HG02852 (cell line): Measurements from ENCODE around the gene IL3.

ENCODE experiments used
- ATAC-seq: cut with Tn5 transposase; IDR thresholded peaks from one replicate; pipeline ENCODE4 v1.9.1; 2021; ENCODE audit warnings: mild to moderate bottlenecking, moderate library complexity; ENCODE audit not compliant: unreplicated experiment

Gene IL3, protein sequence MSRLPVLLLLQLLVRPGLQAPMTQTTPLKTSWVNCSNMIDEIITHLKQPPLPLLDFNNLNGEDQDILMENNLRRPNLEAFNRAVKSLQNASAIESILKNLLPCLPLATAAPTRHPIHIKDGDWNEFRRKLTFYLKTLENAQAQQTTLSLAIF

DNA sequence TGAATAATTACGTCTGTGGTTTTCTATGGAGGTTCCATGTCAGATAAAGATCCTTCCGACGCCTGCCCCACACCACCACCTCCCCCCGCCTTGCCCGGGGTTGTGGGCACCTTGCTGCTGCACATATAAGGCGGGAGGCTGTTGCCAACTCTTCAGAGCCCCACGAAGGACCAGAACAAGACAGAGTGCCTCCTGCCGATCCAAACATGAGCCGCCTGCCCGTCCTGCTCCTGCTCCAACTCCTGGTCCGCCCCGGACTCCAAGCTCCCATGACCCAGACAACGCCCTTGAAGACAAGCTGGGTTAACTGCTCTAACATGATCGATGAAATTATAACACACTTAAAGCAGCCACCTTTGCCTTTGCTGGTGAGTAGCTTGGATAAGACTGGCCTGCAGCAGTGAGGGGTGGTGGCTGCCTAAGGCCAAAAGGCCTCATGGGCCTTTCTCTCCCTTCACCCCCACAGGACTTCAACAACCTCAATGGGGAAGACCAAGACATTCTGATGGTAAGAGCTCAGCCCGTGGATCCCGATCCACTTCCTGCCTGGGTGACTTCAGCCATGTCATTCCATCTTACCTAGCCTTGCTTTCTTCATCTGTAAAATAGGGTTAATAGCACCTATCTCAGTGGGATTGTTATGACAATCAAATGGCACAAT, at the start of gene IL3:
TSS of gene IL3 (plus strand) at position 155 of the 661 bp plus-strand sequence. CDS start at position 207, 52 bp downstream.
- no peak for ATAC-seq

DNA sequence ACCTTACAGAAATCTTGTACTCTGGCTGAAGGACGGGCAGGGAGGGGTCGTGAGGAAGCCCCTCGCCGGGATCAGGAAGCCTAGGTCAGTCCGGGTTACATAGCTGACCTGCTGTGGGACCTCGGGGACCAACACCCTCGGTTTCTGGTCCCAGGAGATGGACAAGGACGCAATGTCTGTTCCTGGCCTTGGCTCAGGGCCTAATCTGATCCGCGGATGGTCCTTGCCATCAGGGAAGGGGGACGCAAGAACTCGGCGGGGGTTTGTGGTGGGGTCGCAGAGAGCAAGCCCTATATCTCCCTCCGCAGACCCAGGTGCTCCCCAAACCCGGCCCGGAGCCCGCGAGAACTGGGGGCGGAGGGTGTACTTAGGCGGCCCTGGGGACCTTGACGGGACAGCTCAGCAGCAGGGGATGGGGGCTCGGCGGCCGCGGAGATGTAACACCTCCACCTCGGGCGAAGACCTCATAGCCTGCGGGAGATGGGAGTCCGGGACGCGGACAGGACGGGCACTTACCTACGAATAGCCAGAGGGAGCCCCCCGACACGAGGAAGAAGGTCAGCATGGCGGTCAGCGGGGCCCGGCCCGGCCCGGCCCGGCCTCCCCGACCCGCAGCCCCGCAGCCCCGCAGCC, 49.4 kb upstream of the IL3 start:
- no peak for ATAC-seq

DNA sequence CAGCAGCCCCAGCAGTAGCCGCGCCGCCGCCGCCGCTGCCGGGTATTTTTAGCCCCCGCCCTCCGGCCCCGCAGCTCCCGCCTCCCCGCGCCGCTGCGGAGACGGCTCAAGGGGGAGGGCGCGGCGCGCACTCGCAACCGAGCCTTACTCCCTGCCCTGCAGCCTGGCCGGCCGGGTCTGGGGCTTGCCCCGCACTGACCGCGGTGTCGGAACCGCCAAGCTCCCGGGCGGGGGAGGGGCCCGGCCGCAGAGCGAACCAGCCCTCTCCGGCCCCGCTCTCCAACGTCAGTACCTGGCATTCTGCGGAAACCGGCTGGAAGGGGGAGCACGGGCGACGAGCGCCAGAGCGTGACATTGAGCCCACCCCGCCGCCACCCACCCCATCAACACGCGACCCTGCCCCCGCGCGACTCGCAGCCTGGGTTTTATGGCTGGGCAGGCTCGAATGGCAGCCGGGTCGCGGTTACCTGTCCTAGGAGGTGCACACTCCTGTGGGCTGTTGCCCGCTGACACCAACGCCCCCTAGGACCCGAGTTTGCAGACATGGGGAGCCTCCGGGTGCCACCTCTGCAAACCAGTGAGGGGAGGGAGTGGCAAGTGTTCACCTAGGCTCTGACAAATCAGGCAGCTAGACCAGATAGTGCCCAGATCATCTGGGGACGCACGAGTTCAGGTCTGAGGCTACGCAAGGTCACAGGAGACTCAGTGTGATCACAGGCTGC, 48.7 kb upstream of the IL3 start, which contains the start of gene ACSL6:
TSS of gene ACSL6 (minus strand) at position 37 of the 722 bp plus-strand sequence. CDS start 105 bp downstream, outside the sequence.
- ATAC-seq = no peak

DNA sequence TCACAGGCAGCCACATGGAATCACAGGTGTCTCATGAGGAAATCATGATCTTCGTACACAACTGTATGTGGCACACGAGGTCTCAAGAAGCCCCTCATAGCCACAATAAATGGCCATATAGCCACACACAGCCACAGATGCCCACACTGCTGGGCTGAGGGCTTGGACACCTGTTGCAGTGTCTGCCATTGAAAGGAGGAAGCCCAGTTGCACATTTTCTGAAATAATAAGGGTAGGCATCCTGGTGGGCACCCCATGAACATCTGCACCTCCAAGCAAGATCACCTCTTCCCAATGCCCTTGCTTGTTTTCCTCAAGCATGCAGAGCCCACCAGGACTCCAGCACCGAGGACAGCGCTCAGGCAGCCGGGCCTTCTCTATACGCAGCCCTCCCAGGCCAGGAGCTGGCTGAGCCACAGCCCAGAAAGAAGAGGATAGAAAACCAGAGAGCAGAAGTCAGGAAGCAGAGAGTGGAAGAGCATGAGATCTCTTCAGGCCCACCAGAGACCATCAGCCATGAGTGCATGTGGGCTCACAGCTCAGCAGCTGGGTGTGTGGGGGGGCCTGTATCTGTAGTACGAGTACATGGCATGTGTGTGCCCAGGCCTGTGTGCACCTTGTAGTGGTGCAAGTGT, 48.0 kb upstream of the IL3 start:
- ATAC-seq = no peak

DNA sequence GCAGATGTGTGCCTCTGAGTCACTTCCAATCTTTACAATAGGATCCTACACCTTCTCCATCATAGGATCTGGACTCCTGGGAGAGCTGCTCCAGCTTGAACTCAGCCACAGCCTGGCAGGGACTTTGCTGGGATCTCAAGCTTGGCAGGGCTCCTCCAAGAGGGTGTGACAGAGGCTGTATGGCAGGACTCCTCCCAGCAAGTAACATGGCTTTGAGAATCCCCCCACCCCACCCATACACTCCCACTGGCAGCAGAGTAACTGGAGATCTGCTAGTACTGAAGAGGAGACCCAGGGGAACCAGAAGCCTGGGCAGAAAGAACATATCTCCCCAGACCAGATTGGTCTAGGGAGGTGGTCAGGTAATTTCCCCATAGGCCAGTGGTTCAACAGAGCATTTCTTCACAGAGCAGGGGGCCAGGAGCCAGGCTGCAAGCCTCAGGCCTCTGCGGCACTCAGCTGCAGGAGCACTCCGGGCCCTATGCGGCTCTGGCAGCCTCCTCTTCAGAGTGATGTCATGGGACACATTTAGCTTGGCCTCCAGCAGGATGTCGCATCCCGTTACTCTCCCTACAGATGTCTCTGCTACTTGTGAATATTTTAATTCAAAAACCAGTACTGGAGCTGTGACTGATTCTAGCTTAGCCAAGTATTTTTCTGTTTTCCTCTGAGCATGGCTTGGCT, 47.3 kb upstream of the IL3 start:
- ATAC-seq = no peak

DNA sequence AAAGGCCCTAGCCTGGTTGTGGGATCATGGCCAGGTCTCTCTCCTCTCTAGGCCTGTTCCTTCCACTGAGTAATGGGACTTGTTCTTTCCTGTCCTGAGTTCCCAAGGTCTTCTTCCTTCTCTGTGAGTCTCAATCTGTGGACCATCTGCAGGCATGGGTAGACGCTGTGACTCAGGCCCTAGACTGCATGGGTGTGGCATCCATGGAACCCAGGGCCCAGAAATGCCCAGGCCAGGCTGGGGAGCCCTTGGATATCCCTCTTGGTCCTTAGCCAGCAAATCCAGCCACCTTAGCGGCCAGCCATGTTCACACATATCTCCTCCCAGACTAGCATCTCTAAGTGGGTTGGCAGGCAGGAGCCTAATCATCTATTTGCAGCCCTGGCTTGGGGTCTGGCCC, 46.7 kb upstream of the IL3 start:
- ATAC-seq = no peak

DNA sequence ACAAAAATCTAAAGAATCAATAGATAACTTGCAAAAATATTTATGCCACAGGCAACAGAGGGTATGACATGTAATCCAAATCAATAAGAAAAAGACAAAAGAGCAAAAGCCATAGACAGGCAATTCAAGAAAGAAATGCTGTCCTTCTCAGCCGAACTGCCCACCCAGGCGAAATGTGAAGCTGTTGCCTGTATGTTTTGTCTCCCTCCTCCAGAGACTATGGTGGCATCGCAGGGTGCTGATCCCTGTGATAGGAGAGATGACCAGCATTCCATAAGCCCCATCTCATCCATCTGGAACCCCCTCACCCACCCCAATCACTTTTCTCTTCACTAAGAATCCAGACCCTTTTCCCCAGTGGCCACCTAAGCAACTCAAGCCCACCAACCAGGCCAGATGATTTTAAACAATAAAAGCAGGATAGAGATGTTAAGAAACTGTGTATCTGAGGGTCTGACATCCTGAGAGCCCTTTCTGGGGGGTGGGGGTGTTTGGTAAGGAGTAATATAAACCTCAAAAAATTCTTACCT, 43.7 kb upstream of the IL3 start:
- ATAC-seq = no peak

DNA sequence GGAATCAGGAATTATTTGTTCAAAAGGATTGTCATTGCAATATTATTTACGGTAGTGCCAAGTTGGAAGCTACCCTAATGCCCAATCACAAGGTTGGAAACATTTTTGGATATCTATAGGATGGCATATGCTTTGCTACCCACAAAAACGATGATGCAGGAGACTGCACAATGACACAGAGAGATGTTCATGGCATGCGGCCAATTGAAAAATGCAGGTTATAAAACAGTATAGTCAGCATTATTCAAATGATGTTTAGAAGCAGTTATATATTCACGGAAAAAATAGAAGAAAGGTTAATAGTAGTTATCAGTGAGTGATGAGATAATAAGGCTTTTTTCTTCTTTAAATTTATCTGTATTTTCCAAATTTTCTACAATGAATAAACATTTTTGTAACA, 43.1 kb upstream of the IL3 start:
- no peak for ATAC-seq

DNA sequence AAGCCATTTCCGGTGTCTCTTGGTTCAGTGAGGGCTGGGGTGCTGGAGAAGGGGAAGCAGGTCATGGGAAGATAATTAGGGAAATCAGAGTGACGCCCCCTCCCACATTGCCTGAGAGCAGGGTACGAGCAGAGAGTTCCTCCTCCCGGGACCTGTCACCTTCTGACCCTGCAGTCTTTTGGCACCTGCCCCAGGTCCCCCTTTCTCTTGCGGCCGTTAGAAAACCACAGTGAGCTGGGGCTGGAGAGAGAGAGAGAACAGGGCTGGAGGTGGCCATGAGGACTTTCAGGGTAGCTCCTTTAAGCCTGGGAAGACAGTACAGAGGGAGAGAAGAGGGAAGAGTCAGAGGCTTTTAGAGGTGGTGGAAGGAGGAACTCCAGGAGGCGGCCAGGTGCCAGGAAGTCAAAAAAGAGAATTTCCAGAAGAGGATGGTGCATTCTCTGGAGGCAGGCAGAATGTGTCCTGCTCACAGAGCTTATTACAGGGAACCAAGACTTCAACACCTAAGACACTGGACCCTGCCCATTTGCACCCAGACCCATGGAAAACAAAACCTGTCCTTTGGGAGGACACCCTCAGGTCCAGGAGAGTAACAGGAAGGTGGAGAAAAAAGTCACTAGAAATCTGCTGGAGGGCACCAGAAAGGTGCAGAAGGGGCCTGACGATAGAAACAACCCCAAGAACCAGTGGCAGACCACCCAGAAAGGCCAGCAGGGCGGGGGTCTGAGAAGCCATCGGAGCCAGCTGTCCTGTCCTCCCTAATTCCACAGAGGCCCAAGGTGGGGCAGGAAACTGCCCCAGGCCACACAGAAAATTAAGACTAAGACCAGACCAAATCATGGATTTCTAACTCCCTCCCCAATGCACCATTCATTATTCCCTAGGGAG, 42.5 kb upstream of the IL3 start:
- ATAC-seq = no peak

DNA sequence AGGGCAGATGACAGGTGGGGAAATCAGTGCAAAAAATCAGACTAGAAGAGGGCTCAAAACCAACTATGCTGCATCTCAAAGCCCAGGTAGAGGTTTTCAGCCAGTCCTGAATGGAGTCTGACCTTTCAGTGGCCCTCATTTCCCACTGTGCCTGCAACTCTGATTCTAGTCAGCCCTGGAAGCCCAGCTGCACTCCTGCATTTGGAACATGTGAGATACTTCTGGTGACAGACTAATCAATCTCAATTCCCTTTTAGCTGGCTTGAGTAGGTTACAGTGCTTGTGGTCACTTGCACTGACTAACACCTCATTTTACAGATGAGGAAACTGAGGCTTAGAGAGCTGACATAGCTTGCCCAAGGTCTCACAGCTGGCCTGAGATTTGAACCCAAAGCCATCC, 41.1 kb upstream of the IL3 start:
- peak; percentile 36 for ATAC-seq

DNA sequence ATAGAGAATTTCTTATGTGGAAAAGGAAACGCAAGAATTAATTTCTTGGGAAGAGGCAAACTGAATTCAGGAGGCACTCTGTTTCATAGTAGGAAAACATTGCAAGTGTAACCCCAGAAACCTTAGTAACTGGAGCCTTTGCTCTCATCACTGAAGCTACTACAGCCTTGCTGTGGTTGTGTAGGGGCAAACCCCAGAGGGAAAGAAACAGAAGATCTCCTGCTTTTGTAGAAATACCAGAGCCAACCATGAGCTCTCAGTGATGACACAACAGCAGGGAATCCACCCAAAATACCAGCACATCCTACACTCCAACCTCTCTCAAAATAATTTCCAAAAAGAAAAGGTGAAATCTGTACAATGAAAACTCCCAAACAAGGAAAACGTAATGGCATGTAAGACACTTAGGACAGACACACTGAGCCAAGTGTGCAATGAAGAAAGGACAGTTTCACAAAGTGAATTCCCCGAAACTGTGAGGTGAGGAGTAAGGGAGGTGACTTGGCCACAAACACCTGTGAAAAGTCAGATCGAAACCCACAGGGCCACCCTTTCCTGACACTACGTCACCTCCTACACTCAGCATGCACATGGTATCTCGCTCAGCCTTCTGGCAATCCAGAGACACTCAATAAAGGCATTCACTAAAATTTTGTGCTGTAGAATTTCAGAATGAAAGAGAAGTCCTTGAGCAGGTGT, 40.4 kb upstream of the IL3 start:
- peak; percentile 95 for ATAC-seq

DNA sequence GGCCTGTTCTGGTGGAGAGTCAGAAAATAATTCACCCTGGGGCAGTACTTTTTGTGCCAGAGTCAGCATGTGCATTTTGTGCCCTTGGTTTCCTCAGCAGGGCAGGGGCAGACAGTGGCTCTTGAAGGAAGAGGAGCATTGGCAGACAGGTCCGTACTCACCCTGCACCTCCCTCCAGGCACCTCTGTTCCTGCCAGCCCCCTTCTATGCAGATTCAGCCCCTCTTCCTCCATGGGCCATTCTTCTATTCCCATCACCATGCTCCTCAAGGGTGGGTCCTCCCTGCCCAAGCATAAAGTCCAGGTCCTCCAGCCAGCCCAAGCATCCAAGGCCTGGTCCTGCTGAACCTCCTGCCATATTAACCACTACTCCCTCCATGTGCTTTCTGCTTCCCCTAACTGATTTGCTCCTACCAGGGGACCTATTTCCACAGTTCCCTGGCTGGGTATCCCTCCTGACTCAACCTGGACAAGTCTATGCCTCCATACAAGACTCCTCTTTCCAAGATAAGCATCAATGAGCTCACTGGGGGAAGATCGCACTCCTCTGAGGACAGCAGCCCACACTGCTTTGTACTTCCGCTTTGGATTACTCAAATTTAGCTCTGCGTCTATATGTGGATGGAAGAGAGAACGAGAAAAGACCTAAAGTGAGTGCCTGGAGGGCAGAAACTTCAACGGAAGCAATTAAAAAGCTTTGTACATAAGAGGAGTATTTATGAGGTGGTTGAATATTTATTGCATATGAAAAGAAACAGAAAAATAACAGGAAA, 39.7 kb upstream of the IL3 start:
- ATAC-seq = peak; percentile 7

DNA sequence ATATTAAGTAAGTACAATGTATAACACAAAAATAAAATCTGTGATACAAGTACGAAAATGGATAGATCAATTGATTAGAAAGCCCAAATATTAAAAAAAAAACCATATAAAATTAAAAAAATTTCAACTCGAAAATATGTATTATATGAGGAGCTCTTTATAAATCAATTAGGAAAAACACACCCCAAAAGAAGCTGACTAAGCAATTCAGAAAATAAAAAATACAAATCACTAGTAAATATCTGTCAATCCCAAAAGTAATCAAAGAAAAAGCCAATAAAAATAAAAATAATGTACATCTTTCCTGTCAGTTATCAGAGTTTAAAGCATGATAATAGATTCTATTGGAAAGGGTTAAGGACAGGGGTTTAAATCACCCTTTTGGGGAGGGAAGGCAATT, 38.8 kb upstream of the IL3 start:
- ATAC-seq = no peak

DNA sequence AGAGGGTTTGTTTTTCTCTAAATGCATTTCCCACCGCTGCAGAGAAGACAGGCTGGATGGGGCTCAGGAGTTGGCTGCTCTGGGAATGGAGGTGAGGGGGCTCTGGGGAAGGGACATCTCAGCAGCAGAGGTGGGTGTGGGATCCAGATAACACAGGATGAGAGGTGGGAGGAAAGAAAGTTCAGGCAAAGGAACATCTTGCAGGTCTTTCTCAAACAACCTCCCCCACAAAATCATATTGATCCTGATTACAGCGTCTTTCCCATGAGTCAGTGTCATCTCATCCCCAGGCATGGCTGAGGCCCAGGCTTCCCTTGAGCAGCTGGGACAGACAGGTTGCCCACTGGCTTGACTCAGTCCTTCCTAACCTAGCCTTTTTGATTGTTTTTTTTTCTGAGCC, 37.7 kb upstream of the IL3 start:
- no peak for ATAC-seq

DNA sequence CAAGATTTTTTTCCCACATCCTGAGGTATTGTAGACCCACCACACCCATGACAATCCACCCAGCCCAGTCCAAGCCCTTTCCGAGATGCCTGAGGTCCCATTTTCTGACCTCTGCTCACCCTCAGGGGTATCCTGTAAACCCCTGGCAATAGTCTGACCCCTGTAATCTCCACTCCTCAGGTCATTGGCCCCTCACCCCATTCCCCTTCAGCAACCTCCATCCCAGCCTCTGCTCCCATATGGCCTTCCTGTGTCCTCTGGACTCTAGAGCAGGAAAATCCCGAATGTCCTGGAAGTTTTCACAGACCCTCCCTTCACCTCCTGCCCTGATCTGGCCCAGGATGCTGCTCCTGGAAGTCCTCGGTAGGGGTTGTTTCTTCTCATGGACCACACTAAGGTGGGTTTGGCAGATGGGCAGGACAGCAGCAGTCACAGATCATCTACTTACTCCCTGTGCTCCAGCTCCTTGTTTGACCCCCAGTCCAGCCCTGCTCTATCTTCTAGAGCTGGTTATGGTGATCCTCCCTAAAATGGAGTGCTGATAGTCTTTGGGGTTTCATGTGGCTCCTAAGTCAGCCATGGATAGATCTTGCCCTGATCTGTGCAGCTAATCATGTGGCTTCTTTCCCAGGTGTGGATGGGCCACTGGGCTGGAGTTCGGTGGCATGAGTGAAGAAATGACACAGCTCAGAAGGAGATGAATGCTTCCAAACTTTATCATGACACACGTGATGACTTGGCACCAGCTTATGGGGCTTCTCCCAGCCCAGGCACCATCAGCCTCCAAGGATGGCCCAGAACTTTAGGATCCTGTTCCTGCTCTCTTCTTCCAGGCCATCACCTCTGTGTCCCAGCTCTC, 37.0 kb upstream of the IL3 start:
- no peak for ATAC-seq

DNA sequence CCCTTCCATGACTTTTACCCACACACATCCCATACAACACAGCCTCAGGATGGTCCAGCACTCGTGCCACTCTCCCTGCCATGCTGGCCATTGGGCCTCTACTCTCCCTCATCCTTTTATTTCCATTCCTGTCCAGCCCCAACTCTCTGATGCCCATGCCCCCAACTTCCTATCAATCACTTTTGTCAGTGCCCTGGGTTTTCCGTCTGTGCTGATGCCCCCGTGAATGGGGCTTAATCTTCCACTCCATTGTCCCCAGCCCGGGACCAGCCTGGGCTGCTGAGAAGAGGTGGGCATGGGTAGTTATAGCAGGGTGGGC, 36.4 kb upstream of the IL3 start:
- ATAC-seq = no peak

DNA sequence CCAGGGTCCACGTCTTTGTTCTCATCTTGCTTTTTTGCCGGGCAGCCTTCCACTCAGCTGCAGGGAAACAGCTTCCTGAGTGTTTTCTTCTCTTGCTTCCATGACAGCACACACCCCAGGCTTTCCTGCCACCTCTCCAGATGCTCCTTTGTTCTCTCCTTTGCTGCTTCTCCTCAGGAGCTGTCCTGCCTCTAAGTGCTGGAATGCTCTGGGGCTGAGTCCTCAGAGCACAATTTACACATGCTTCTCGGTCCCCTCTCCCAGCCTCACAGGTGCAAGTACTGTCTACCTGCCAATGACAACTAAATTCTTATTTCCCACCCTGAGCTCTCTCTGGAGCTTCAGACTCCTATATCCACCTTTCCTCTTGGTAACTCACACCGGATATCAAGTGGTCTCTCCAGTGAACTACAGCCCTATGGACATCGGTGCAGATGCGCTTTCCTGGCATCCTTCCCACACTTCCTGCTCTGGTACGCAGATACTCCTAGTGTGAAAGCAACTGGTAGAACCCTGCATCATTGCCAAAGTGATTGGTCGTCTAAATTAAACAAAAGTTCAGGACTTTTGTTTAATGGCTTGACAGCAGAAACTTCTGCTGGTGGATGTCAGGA, 35.6 kb upstream of the IL3 start:
- no peak for ATAC-seq
